ENCODE data around the gene APOBEC2.

DNA sequence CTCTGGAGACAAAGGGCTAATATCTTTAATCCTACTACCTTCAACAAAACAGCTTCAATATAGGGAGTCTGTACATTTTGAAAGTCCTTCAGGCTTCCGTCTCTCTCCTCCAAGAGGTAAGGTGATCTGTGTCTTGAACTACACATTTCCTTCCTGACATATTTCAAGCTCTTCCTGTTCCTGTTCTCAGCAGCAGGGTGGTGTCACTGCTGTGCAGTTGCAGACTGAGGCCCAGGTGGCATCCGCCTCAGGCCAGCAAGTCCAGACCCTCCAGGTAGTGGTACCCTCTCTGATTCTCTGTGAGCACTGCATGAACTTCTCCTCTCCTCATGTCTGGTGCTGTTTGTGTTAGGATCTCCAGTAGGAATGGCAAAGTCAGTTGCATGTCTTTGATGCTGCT, 27.6 kb downstream of the APOBEC2 start:
- TF ChIP-seq EZH2 (IDR thresholded peaks at IDR 0.05; ENCODE audit: insufficient read depth, poor library complexity, severe bottlenecking): no peak
- no peak for TF ChIP-seq EZH2phosphoT487 (IDR thresholded peaks at IDR 0.05; ENCODE audit: insufficient read depth, low read depth)

Data from GM23248 (cell line).